Mucosa of descending colon (tissue), 3 donors: ENCODE measurements around the gene DLG2. TPM values are rescaled to one million over a fixed set of nuclear protein-coding genes. Genes with fewer than 3 reads are reported as not detected.

Source experiments
- ATAC-seq: fragments of 200-7000 bp; cut with Tn5 transposase; one replicate; pipeline ENCODE4 v1.9.1; 2020; ENCODE audit warnings: mild to moderate bottlenecking, moderate library complexity
- DNase-seq, 3 donors: peaks; one replicate each; pipeline ENCODE4 v3.0.0-alpha.2; 2020
- H3K36me3 ChIP-seq: fragments of 200-600 bp; one replicate; pipeline ENCODE4 v1.8.0; 2021; ENCODE audit warnings: low read depth, mild to moderate bottlenecking
- H3K4me1 ChIP-seq: fragments of 200-600 bp; one replicate; pipeline ENCODE4 v1.8.0; 2021; ENCODE audit warnings: low read depth, mild to moderate bottlenecking
- H3K4me3 ChIP-seq: fragments of 200-600 bp; one replicate; pipeline ENCODE4 v1.8.0; 2021; ENCODE audit warnings: mild to moderate bottlenecking
- H3K9me3 ChIP-seq: fragments of 200-600 bp; one replicate; pipeline ENCODE4 v1.8.0; 2021; ENCODE audit warnings: mild to moderate bottlenecking
- CTCF ChIP-seq: fragments of 200-600 bp; IDR thresholded peaks from one replicate; pipeline ENCODE4 v1.8.0; 2022; ENCODE audit warnings: antibody characterized with exemption, mild to moderate bottlenecking
- intact Hi-C, 2 donors: fragments of 100-400 bp; cut with DNase I in 1 of 2; cut with micrococcal nuclease in 1 of 2; formaldehyde crosslinking; loops; one replicate each; pipeline versions ENCODE4 v1.11.0 to v1.11.1; 2022; cut with DNase I, micrococcal nuclease
- total RNA-seq, 3 donors: library from RNA; stranded (reverse); fragmentation: NEBNext Ultra II Directional in 2 of 3; extraction: Animal tissue kit (Norgen Biotek cat#: 25700) in 2 of 3; gene quantifications; one replicate each; pipeline versions ENCODE4 v1.2.1 to v1.2.4, GENCODE V29; 2021 to 2023
- donor health status: DM: no; HTN: no; CAD: no; lungs with moderate emphysema.
- donor health status: DM: no; HTN: no; CAD: no.
- donor health status: DM: no; HTN: yes; CAD: no.

The DLG2 gene
- total RNA-seq, 3 donors from 2014 or later = 2.1 to 11.1 (median 2.4) TPM

- DNase-seq = no peak
- intact Hi-C loops = loop anchor here in 1 of 2 donors (10.0 kb wide), 1 partner anchor 685 kb away; no protein-coding TSS in a partner anchor
- TF ChIP-seq CTCF = no peak
- no peak overlapping the region for H3K4me3 ChIP-seq
- H3K4me1 ChIP-seq = no peaks in the 10 kb centered on the region
- no peak for ATAC-seq
- H3K9me3 ChIP-seq = no peaks in the 10 kb centered on the region
- no peaks in the 10 kb centered on the region for H3K36me3 ChIP-seq
These were observed 1237.4 kb downstream of the DLG2 start for GRCh38 chr11:84389696-84390095.

- intact Hi-C loops = loop anchor here in 1 of 2 donors (10.0 kb wide), 1 partner anchor 690 kb away; no protein-coding TSS in a partner anchor
- peak; percentile 33 for TF ChIP-seq CTCF
These were observed 1242.4 kb downstream of the DLG2 start for GRCh38 chr11:84384731-84385130.

GRCh38 chr11:84383576-84383975 is 1243.6 kb downstream of the DLG2 start:
- no peaks in the 10 kb centered on the region for H3K4me1 ChIP-seq
- no peaks in the 10 kb centered on the region for H3K9me3 ChIP-seq
- no peak for TF ChIP-seq CTCF
- no peaks in the 10 kb centered on the region for H3K36me3 ChIP-seq
- peak in 1 of 3 donors; percentile 1 for DNase-seq
- intact Hi-C loops = loop anchor here in 1 of 2 donors (10.0 kb wide), 1 partner anchor 691 kb away; no protein-coding TSS in a partner anchor
- ATAC-seq = no peak
- no peak overlapping the region for H3K4me3 ChIP-seq

More at GRCh38 chr11:84384731-84385130, 1242.4 kb downstream of the DLG2 start:
- H3K4me3 ChIP-seq = no peak overlapping the region
- H3K9me3 ChIP-seq = no peaks in the 10 kb centered on the region
- DNase-seq (peak in 1 of 3 donors; percentile 66), ATAC-seq (peak; percentile 41)
- no peaks in the 10 kb centered on the region for H3K4me1 ChIP-seq
- H3K36me3 ChIP-seq = no peaks in the 10 kb centered on the region

- DNase-seq (no peak), ATAC-seq (no peak)
- Histone ChIP-seq H3K36me3 (no peaks in the 10 kb centered on the region), H3K4me3 (no peak overlapping the region), H3K4me1 (no peaks in the 10 kb centered on the region), H3K9me3 (no peaks in the 10 kb centered on the region)
- intact Hi-C loops = loop anchor here in 1 of 2 donors (10.0 kb wide), 1 partner anchor 693 kb away; no protein-coding TSS in a partner anchor
- TF ChIP-seq CTCF = no peak
These were observed 1245.5 kb downstream of the DLG2 start for GRCh38 chr11:84381666-84382065.

- intact Hi-C loops = no loop called here
- no peak for TF ChIP-seq CTCF
- no peaks in the 10 kb centered on the region for H3K4me1 ChIP-seq
- no peaks in the 10 kb centered on the region for H3K36me3 ChIP-seq
- no peak for DNase-seq
- H3K4me3 ChIP-seq = no peak overlapping the region
- H3K9me3 ChIP-seq = no peaks in the 10 kb centered on the region
- ATAC-seq = no peak
These were observed 1254.7 kb downstream of the DLG2 start for GRCh38 chr11:84372381-84372950.
